GM12892 (cell line): ENCODE results near the gene NEDD4L.

Experiments used
- DNase-seq: peaks from one replicate; pipeline ENCODE4 v3.0.0; 2011; ENCODE audit not compliant: insufficient read length
- FAIRE-seq: peaks from 2 replicates; lab custom pipeline; 2011; peaks lifted over from hg19 to GRCh38; lab: Jason Lieb, UNC
- POLR2A ChIP-seq: IDR thresholded peaks from 2 replicates; pipeline ENCODE4 v1.6.1; 2011; ENCODE audit warnings: low read depth, low read length, control low read depth
- POLR2AphosphoS5 ChIP-seq: IDR thresholded peaks from 2 replicates; pipeline ENCODE4 v1.6.1; 2011; ENCODE audit warnings: low read depth, low read length, control low read depth
- TAF1 ChIP-seq: IDR thresholded peaks from 2 replicates; pipeline ENCODE4 v1.6.1; 2011; ENCODE audit warnings: low read depth, mild to moderate bottlenecking, control low read depth, low read length, borderline replicate concordance

The NEDD4L gene

GRCh38 chr18:58232668-58233067, 188.6 kb downstream of the NEDD4L start:
- no peak for FAIRE-seq
- no peak for DNase-seq
- TF ChIP-seq POLR2AphosphoS5 = no peak
- no peak for TF ChIP-seq TAF1
- no peak for TF ChIP-seq POLR2A

- no peak for FAIRE-seq
- TF ChIP-seq TAF1 (no peak), POLR2AphosphoS5 (no peak), POLR2A (no peak)
- no peak for DNase-seq
Observed at GRCh38 chr18:58234359-58234741, 190.3 kb downstream of the NEDD4L start.

DNA sequence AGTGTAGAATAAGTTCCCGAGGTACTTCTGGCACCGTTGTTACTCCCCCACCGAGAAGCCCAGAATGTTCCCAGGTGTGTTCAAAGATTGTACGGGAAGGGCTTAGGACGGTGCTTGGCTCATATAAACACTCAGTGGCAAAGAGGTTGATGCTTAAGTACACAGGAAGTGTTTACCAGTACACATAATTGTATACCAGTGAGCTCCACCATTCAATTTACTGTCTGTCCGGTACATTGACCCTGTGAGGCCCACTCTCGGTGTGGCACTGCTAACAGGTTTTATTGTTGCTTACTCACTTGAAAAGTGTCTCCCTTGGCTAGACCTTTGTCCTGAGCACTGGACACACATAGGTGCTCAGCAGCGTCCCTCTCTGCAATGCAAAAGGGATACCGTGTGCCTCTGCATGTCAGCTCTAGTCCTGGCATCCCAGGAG, 191.0 kb downstream of the NEDD4L start:
- TF ChIP-seq TAF1 = no peak
- TF ChIP-seq POLR2AphosphoS5 = no peak
- TF ChIP-seq POLR2A = no peak
- FAIRE-seq (no peak), DNase-seq (no peak)

DNA sequence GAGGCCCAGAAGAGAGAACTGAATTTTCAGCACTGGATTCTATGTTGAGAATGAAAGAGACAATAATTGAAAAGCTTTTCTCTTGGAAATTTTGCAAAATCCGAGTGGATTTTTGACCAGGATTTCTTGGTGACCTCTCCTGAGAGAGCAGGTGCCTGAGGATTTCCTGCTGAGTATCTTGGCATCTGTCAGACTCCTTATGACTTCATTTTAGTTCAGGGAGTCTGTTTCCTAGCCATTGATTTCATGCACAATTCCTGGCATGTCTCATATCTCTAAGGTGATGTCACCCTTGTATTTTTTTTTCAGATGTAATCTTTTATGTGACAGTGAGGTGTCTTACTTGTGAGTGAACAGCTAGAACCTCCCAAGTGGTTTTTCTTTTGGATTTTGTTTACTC, 195.9 kb downstream of the NEDD4L start:
- TF ChIP-seq POLR2A = no peak
- no peak for TF ChIP-seq POLR2AphosphoS5
- no peak for TF ChIP-seq TAF1
- no peak for FAIRE-seq
- DNase-seq = no peak

GRCh38 chr18:58241026-58241679, 197.1 kb downstream of the NEDD4L start:
- no peak for FAIRE-seq

GRCh38 chr18:58241877-58242276, 197.9 kb downstream of the NEDD4L start:
- TF ChIP-seq POLR2AphosphoS5 (no peak), POLR2A (no peak), TAF1 (no peak)
- FAIRE-seq (no peak), DNase-seq (no peak)

More at GRCh38 chr18:58241026-58241679, 197.1 kb downstream of the NEDD4L start:
- TF ChIP-seq TAF1 = no peak
- TF ChIP-seq POLR2AphosphoS5 = no peak
- no peak for TF ChIP-seq POLR2A
- no peak for DNase-seq

DNA sequence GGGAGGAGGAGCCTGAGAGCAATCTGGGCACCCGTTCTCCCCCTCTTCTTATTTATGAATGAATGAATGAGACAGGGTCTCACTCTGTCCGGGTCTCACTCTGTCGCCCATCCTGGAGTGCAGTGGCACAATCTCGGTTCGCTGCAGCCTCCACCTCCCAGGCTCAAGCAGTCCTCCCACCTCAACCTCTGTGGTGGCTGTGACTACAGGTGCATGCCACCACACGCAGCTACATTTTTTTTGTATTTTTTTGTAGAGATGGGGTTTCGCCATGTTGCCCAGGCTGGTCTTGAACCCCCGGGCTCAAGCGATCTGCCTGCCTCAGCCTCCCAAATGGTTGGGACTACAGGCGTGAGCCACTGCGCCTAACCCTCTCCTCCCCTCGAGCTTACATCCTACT, 198.4 kb downstream of the NEDD4L start:
- FAIRE-seq (no peak), DNase-seq (no peak)
- TF ChIP-seq POLR2AphosphoS5 = no peak
- TF ChIP-seq POLR2A = no peak
- TF ChIP-seq TAF1 = no peak

GRCh38 chr18:58242968-58243367, 198.9 kb downstream of the NEDD4L start:
- FAIRE-seq = no peak
- no peak for DNase-seq
- TF ChIP-seq POLR2A (no peak), TAF1 (no peak), POLR2AphosphoS5 (no peak)

- DNase-seq (no peak), FAIRE-seq (no peak)
- TF ChIP-seq POLR2AphosphoS5 (no peak), POLR2A (no peak), TAF1 (no peak)
Observed at GRCh38 chr18:58243401-58243800, 199.4 kb downstream of the NEDD4L start.

- no peak for TF ChIP-seq POLR2AphosphoS5
- TF ChIP-seq TAF1 = no peak
- TF ChIP-seq POLR2A = no peak
- FAIRE-seq (no peak), DNase-seq (no peak)
Observed at GRCh38 chr18:58247363-58247834, 203.4 kb downstream of the NEDD4L start.

GRCh38 chr18:58249712-58250111, 205.7 kb downstream of the NEDD4L start:
- TF ChIP-seq TAF1 = no peak
- DNase-seq = no peak
- no peak for FAIRE-seq

GRCh38 chr18:58251416-58251815, 207.4 kb downstream of the NEDD4L start:
- TF ChIP-seq POLR2AphosphoS5 (no peak), TAF1 (no peak), POLR2A (no peak)
- DNase-seq = no peak
- FAIRE-seq = no peak

GRCh38 chr18:58252166-58252565, 208.1 kb downstream of the NEDD4L start:
- FAIRE-seq = no peak
- TF ChIP-seq POLR2AphosphoS5 = no peak
- TF ChIP-seq POLR2A = no peak
- TF ChIP-seq TAF1 = no peak
- DNase-seq = no peak
